CD14-positive monocyte (primary cell): ENCODE data around the gene FSCN2. TPM values are rescaled to one million over a fixed set of nuclear protein-coding genes. Genes with fewer than 3 reads are reported as not detected.
A peak's percentile ranks its signal among the peaks of the same experiment; 100 is the strongest.

Experiments
- DNase-seq, 3 donors: peaks; one replicate each; pipeline ENCODE4 v3.0.0-alpha.2; 2011 to 2022
- H2AFZ ChIP-seq: 2 replicates; pipeline ENCODE4 v1.6.0; 2012; ENCODE audit warnings: mild to moderate bottlenecking, low read depth, low read length, inconsistent platforms; ENCODE audit not compliant: insufficient read depth, poor library complexity, severe bottlenecking
- H3K27ac ChIP-seq, 2 donors: 1 replicate in 1 of 2; 2 replicates in 1 of 2; pipeline ENCODE4 v1.5.1; 2012 to 2013; ENCODE audit warnings: low read length in 2 of 2, control low read depth in 1 of 2, inconsistent platforms in 1 of 2, low read depth in 1 of 2, mild to moderate bottlenecking in 1 of 2
- H3K27me3 ChIP-seq, 2 donors: one replicate each; pipeline versions ENCODE4 v1.6.0 to v1.6.1; 2011 to 2013; ENCODE audit warnings: low read length in 2 of 2; ENCODE audit not compliant: control insufficient read depth in 2 of 2, insufficient read depth in 2 of 2
- H3K36me3 ChIP-seq, 2 donors: replicated peaks in 1 of 2; 1 replicate in 1 of 2; 2 replicates in 1 of 2; pipeline versions ENCODE4 v1.5.1 to v1.6.1; 2012 to 2013; ENCODE audit warnings: low read length in 2 of 2, control low read depth in 1 of 2, inconsistent platforms in 1 of 2, mild to moderate bottlenecking in 1 of 2; ENCODE audit not compliant: insufficient read depth in 2 of 2, control insufficient read depth in 1 of 2
- H3K4me1 ChIP-seq, 2 donors: 1 replicate in 1 of 2; 2 replicates in 1 of 2; pipeline versions ENCODE4 v1.5.1 to v1.6.1; 2012 to 2013; ENCODE audit warnings: low read length in 2 of 2, control low read depth in 1 of 2, inconsistent platforms in 1 of 2, mild to moderate bottlenecking in 1 of 2, moderate library complexity in 1 of 2; ENCODE audit not compliant: insufficient read depth in 2 of 2, control insufficient read depth in 1 of 2
- H3K4me2 ChIP-seq: replicated peaks from 2 replicates; pipeline ENCODE3; 2012; ENCODE audit warnings: low read length, moderate library complexity, mild to moderate bottlenecking; ENCODE audit not compliant: poor library complexity, severe bottlenecking; ENCODE audit errors: extremely low read depth
- H3K4me3 ChIP-seq, 3 experiments: fragments of 200-600 bp in 1 of 3; sonication (generic) in 1 of 3; replicated peaks in 1 of 3; 1 replicate in 2 of 3; 2 replicates in 1 of 3; pipeline ENCODE4 v1.5.1; 2011 to 2013; ENCODE audit warnings: low read length in 3 of 3, mild to moderate bottlenecking in 3 of 3, control low read depth in 2 of 3, low read depth in 2 of 3, inconsistent platforms in 1 of 3, moderate library complexity in 1 of 3
- H3K79me2 ChIP-seq: 2 replicates; pipeline ENCODE4 v1.6.0; 2012; ENCODE audit warnings: mild to moderate bottlenecking, control low read depth, inconsistent platforms, low read length, moderate library complexity; ENCODE audit not compliant: insufficient read depth
- H3K9ac ChIP-seq: 2 replicates; pipeline ENCODE4 v1.6.0; 2017; ENCODE audit warnings: low read length, mild to moderate bottlenecking; ENCODE audit not compliant: insufficient read depth, poor library complexity, severe bottlenecking
- H3K9me3 ChIP-seq, 2 donors: replicated peaks in 1 of 2; 1 replicate in 1 of 2; 2 replicates in 1 of 2; pipeline versions ENCODE4 v1.5.1 to v1.6.1; 2012 to 2013; ENCODE audit warnings: low read length in 2 of 2, control low read depth in 1 of 2; ENCODE audit not compliant: control insufficient read depth in 1 of 2, insufficient read depth in 1 of 2
- H4K20me1 ChIP-seq: 2 replicates; pipeline ENCODE4 v1.6.0; 2012; ENCODE audit warnings: mild to moderate bottlenecking, low read length, control low read depth, moderate library complexity; ENCODE audit not compliant: insufficient read depth
- H3K27ac Mint-ChIP-seq, 7 donors: one replicate each; pipeline ENCODE4 v1.8.0; 2020; ENCODE audit warnings: mild to moderate bottlenecking in 7 of 7, mixed read lengths in 7 of 7, moderate library complexity in 6 of 7, inconsistent platforms in 2 of 7
- H3K27me3 Mint-ChIP-seq, 3 donors: one replicate each; pipeline ENCODE4 v1.8.0; 2021 to 2022; ENCODE audit warnings: low read depth in 3 of 3, mild to moderate bottlenecking in 3 of 3, mixed read lengths in 3 of 3, moderate library complexity in 3 of 3, inconsistent platforms in 1 of 3
- H3K36me3 Mint-ChIP-seq, 2 donors: one replicate each; pipeline ENCODE4 v1.8.0; 2020; ENCODE audit warnings: mixed read lengths in 2 of 2, inconsistent platforms in 1 of 2, mild to moderate bottlenecking in 1 of 2
- H3K4me1 Mint-ChIP-seq: one replicate; pipeline ENCODE4 v1.8.0; 2020; ENCODE audit warnings: mild to moderate bottlenecking, mixed read lengths
- H3K4me3 Mint-ChIP-seq, 2 donors: one replicate each; pipeline ENCODE4 v1.8.0; 2020; ENCODE audit warnings: mild to moderate bottlenecking in 2 of 2, mixed read lengths in 2 of 2, moderate library complexity in 1 of 2
- H3K9me3 Mint-ChIP-seq, 7 donors: one replicate each; pipeline ENCODE4 v1.8.0; 2020 to 2022; ENCODE audit warnings: mixed read lengths in 7 of 7, mild to moderate bottlenecking in 6 of 7, moderate library complexity in 6 of 7, inconsistent platforms in 2 of 7
- WGBS: methylation state at CpG from one replicate; pipeline ENCODE4 v1.1.5; 2013; ENCODE audit warnings: missing lambda C conversion rate; ENCODE audit not compliant: insufficient coverage; 5-methylcytosine and 5-hydroxymethylcytosine counted together
- intact Hi-C, 2 donors: fragments of 100-400 bp; cut with micrococcal nuclease; formaldehyde crosslinking; loops; one replicate each; pipeline versions ENCODE4 v1.15.0 to v1.15.1; 2023
- polyA plus RNA-seq, 3 donors: library from polyadenylated mRNA; depleted of rRNA in 1 of 3; unstranded in 2 of 3; stranded (reverse) in 1 of 3; fragments of 300-500 nt in 2 of 3; fragments of >200 nt in 1 of 3; fragmentation: Illumina TruSeq in 2 of 3; gene quantifications; 1 replicate in 2 of 3; 2 replicates in 1 of 3; pipeline ENCODE4 v1.2.3, GENCODE V29; 2012 to 2021
- TF ChIP-seq, protein P1 (sequence below): fragments of 200-600 bp; IDR thresholded peaks from one replicate; pipeline ENCODE4 v1.8.0; 2022; ENCODE audit warnings: antibody characterized with exemption, mild to moderate bottlenecking

The FSCN2 gene
- polyA plus RNA-seq, 3 donors, result 0.07 TPM; not detected in 2

DNA sequence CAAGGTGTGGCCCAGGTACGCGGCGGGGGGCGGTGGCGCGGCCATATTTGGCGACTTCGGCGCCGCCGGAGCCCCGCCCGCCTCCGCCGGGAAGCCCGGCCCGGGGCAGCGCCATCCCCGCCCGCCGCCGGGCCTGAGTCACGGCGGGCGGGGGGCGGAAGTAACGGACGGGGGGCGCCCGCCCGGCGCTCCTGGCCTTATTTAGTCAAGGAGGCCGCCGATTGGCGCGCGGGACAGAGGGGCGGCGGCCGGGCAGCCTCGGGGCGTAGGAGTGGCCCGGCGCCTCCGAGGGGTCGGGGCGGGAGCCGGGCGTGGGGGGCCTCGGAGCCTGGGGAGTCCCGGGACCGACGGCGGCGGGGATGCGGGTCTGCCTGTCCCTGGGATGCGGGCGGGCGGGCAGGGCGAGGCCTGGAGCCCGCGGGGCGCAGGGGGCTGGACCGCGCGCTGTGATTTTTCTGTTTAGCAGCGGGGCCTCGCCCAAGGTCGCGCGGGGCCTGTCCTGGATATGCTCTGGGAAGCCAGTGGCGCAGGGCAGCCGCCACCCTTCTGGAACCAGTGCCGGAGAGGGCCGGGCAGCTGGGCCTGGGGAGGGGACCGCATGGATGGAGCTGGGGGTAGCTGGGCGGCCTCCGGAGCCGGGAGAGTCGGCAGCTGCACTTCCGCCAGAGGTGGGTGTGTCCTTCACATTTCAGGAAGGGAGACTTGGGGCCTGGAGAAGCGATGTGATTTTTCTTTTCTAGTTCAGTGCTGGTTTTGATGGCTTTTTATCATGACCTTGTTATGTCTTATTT is 13.2 kb upstream of the FSCN2 start:
- Histone ChIP-seq H2AFZ (peak overlapping the region; percentile 77), H3K4me1 (peaks cover 73 to 88% of the 10 kb centered on the region in 2 donors), H3K79me2 (peaks cover 77% of the 10 kb centered on the region), H3K4me3 (peak overlapping the region; percentile 51 to 94 (median 60)), H3K9me3 (no peaks in the 10 kb centered on the region), H3K4me2 (peak overlapping the region; percentile 91), H4K20me1 (peaks cover 36% of the 10 kb centered on the region), H3K9ac (peak overlapping the region; percentile 82), H3K27me3 (peaks cover 0 to 4% of the 10 kb centered on the region in 2 donors), H3K27ac (peak overlapping the region; percentile 84 to 85), H3K36me3 (peaks cover 16 to 19% of the 10 kb centered on the region in 2 donors)
- Mint-ChIP-seq H3K36me3 (peaks cover 24 to 27% of the 10 kb centered on the region in 2 donors), H3K4me1 (peaks cover 59% of the 10 kb centered on the region), H3K27me3 (peaks cover 0 to 7% (median 4%) of the 10 kb centered on the region in 3 donors), H3K9me3 (peaks cover 0 to 3% (median 0%) of the 10 kb centered on the region in 7 donors), H3K27ac (peak overlapping the region; percentile 83 to 92 (median 88)), H3K4me3 (peak overlapping the region; percentile 83 to 91)
- peak; percentile 50 to 69 (median 60) for DNase-seq
- TF ChIP-seq, protein P1, sequence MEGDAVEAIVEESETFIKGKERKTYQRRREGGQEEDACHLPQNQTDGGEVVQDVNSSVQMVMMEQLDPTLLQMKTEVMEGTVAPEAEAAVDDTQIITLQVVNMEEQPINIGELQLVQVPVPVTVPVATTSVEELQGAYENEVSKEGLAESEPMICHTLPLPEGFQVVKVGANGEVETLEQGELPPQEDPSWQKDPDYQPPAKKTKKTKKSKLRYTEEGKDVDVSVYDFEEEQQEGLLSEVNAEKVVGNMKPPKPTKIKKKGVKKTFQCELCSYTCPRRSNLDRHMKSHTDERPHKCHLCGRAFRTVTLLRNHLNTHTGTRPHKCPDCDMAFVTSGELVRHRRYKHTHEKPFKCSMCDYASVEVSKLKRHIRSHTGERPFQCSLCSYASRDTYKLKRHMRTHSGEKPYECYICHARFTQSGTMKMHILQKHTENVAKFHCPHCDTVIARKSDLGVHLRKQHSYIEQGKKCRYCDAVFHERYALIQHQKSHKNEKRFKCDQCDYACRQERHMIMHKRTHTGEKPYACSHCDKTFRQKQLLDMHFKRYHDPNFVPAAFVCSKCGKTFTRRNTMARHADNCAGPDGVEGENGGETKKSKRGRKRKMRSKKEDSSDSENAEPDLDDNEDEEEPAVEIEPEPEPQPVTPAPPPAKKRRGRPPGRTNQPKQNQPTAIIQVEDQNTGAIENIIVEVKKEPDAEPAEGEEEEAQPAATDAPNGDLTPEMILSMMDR, result no peak
- intact Hi-C loops, result loop anchor here (2.0 to 5.0 kb wide), 3 partner anchors 37 to 118 kb away; partner anchors contain the start of genes BAHCC1 (in 1 of the 2) and FAAP100 (in 1 of the 2)
- under 1% methylated on average over 78 of the region's 82 CpGs for WGBS

DNA sequence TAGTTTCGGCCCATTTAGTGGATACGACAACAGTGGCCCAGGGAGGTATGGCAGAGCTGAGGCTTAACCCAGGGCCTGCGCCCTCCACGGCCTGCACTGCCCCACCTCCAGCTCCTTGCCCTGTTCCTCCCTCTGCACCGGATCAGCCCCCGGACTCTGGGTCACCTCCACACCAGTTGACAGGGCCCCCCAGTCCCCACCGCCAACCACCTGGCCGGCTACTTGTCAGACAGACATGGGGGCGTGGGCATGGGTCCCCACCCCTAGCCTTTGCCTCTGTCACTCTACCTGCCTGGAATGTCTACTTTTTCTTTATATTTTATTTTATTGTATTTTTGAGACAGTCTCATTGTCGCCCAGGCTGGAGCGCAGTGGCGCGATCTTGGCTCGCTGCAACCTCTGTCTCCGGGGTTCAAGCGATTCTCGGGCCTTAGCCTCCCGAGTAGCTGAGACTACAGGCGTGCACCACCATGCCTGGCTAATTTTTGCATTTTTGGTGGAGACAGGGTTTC is 12.6 kb upstream of the FSCN2 start:
- no peaks in the 10 kb centered on the region for H3K9me3 ChIP-seq
- peaks cover 30% of the 10 kb centered on the region for H4K20me1 ChIP-seq
- H3K9ac ChIP-seq, result peak overlapping the region; percentile 82
- peaks cover 0 to 3% (median 0%) of the 10 kb centered on the region in 7 donors for H3K9me3 Mint-ChIP-seq
- H3K4me1 Mint-ChIP-seq, result peaks cover 52% of the 10 kb centered on the region
- H3K27ac Mint-ChIP-seq, result peak overlapping the region; percentile 83 to 92 (median 88)
- peaks cover 67 to 86% of the 10 kb centered on the region in 2 donors for H3K4me1 ChIP-seq
- peaks cover 10 to 13% of the 10 kb centered on the region in 2 donors for H3K36me3 ChIP-seq
- TF ChIP-seq, protein P1, result no peak
- peak overlapping the region; percentile 77 for H2AFZ ChIP-seq
- H3K27me3 Mint-ChIP-seq, result peaks cover 2 to 13% (median 11%) of the 10 kb centered on the region in 3 donors
- peak overlapping the region; percentile 91 for H3K4me2 ChIP-seq
- H3K27ac ChIP-seq, result peak overlapping the region; percentile 84 to 85
- peaks cover 0 to 11% of the 10 kb centered on the region in 2 donors for H3K27me3 ChIP-seq
- H3K36me3 Mint-ChIP-seq, result peaks cover 17 to 20% of the 10 kb centered on the region in 2 donors
- WGBS, result 57% methylated on average over 11 of the region's 19 CpGs
- peak overlapping the region; percentile 51 to 94 (median 60) for H3K4me3 ChIP-seq
- no peak for DNase-seq
- peak overlapping the region; percentile 83 to 91 for H3K4me3 Mint-ChIP-seq
- peaks cover 70% of the 10 kb centered on the region for H3K79me2 ChIP-seq
- intact Hi-C loops, result loop anchor here in 1 of 2 donors (2.0 kb wide), 1 partner anchor 45 kb away; no protein-coding TSS in a partner anchor
